T follicular helper cell (primary cell): ENCODE results near the gene RBM33.
A peak's percentile ranks its signal among the peaks of the same experiment; 100 is the strongest.

Experiments
- DNase-seq: peaks from one replicate; pipeline ENCODE4 v3.0.0-alpha.2; 2020; ENCODE audit warnings: low read depth

RBM33 gene

DNA sequence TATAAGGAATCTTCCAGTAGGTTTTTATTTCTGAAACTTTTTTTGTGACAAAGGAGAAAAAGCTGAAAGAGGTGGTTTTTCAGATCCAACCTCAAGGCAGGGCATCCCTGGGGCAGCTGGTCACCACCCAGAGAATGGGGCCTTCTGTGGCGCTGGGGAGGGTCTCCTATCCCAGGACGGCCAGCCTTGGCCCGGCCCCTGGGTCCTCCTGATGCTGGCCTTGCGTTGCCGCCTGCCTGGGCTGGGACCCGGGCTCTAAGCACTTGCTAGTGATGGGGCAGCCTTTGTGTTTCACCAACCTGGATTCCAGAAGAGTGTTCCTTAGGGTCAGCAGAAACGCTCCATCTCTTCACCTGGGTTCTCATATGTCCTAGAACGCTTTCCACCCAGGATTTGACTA, 151.5 kb downstream of the RBM33 start:
- DNase-seq, result no peak

DNA sequence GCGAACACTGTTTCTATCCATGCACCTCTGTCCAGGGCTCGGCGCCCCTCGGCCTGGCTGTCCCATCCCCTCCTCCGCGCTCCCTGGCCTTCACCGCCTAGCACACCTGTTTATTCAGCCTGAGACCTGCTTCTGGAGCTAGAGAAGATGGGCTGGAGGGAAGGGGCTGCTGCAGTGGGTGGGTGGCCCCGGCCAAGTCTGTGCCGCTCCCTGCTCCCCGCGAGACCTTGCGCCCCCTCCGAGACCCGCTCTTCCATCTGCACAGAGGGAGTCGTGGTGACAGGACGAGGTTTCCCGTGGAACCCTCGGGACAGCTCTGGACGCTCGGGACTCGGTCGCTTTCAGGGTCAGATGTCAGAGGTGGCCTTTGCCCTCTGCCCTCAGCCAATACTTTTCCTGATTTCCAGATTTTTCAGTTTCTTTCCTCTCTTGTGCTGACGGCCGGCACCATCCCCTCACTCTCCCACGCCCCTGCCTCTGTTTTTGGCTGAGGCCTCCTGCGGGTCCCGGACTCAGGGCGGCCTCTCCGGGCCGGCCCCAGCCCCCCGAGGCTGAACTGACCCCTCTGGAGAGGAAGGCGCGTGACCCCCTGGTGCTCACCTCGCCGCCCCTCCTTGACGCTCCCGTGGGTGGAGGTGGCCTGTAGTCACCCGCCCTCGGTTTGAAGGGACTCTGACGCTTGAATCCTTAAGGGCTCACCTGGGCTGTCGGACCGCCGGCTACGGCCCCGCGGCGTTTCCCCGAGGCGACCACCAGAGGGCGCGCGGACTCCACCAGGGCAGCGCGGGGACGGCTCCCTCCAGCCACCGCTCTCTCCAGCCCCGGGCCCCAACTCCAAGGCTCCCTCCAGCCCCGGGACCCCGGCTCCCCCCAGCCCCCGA, 152.2 kb downstream of the RBM33 start:
- DNase-seq, result peak; percentile 44

DNA sequence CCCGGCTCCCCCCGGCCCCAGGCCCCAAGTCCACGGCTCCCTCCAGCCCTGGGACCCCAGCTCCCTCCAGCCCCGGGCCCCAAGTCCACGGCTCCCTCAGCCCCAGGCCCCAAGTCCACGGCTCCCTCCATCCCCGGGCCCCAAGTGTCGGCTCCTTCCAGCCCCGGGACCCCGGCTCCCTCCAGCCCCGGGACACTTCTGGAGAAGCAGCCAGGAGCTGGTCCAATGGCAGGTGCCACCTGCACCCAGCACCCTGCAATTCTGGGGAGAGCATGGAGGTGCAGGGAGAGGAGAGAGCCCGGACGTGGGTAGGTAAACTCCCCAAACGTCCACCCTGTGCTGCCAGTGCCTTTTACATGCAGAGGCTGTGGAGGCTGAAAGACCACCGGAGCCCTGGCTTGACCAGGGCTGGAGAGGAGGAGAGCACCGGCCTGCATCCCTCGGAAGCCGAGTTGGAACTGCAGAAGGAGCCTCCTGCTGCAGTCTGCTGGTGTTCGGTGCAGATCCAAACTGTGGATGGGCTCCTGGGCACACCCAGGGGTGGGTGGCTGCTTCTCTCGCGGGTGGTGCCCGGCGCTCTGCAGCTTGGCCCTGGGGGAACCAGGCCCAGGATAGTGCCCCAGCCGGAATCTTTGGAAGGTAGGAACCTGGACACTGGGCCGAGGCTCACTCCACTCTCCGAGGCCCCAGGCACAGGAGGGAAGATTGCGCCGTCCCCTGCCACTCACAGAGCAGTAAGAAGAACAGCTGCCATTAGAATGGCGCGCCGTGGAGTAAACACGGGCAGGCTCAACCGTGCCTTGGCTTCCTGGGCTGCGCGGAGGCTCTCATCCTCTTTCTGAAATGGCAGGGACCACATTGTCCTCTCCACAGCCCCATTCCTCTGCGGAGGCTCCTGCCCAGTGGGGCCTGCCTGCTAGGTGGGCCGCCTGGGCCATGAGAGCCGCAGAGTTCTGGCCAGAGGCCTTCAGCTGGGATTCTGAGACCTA, 153.1 kb downstream of the RBM33 start:
- no peak for DNase-seq

DNA sequence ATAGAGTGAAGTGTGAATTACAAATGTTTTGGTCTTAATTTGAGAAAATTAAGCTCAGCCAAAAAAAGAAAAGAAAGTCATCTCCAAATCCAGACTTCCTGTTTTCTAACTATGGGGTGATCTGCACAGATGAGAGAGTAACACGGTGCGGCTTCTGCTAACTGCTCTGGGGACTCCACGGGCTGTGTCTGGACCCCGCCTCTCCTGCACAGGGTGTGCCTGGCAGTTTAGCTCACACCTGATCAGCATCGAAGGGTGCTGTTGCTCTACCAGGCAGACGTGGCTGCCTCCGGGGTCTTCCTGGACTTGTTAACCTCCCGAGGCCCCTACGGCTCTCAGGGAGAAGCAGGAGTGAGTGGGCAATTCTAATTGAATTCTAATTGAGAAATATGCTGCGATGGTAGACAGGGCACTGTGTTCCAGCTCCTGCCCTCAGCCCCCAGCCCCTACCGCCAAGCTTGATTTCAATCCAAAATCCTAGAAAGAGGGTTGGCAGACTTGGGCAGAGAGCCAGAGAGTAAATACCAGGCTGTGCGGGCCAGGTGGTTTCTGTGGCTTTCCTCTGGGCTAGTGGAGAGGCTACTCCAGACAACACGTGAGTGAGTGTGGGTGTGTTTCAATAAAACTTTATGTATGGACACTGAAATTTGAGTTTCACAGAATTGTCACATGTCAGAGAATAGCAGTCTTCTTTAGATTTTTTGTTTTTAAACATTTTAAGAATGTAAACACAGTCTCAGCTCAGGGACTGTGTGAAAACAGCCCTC, 154.4 kb downstream of the RBM33 start:
- no peak for DNase-seq

DNA sequence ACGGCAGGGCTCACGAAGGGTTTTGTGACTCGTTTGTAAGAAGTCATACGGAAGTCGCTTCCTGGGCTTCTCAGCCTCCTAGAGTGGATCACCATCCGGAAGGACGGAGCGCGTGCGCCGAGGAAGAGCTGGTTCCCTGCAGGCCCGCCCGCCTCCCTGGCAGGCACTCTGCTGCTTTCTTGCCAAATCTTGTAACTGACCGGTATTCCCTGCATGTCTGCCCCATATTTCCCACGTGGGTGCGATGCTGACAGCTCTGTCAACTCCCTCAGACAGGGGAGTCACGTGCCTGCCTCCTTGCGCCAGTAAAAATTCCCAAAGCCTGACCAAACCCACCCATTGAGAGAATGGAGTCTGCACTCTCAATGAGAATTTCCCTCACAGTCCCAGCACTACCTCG, 155.1 kb downstream of the RBM33 start:
- no peak for DNase-seq

DNA sequence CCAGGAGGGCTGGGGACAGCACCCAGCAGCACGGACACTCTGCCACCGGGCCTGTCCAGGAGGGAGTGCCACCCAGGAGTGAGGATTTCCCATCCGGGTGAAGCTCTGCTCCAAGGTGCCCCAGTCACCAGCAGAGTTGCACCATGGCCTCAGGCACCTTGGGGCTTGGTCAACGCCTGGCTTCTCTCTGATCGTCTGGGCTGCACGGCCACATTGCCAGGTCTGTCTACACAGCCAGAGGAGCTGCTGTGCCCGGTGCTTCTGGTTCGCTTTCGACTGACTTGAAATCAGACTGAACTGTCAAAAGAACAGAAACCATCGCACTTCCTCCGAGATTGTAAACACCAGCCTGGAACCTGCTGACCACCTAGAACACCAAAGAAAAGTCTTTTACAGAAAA, 155.8 kb downstream of the RBM33 start:
- DNase-seq, result no peak

DNA sequence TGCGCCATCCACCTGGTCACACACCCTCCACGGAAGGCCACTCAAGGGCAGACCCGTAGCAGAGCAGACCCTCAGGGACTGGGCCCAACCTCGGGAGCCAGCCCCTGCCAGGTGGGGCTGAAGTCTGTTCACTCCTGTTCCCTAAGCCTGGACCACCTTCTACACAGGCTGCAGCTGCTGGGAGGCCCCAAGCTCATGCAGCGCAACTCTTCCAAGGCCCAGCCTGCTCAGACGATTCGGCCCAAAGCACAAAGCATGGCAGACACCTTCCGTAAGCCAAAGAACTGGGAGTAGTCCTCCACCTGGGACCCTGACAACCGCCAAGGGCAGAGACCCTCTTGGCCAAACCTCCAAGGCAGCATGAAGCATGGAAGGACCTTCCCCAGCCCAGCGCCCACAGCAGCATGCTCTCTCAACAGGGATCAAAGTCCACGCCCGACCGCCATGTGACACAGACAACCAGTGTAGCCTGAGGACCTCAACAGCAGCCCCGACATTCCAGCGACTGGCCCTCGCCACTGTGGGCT, 156.3 kb downstream of the RBM33 start:
- DNase-seq, result no peak

DNA sequence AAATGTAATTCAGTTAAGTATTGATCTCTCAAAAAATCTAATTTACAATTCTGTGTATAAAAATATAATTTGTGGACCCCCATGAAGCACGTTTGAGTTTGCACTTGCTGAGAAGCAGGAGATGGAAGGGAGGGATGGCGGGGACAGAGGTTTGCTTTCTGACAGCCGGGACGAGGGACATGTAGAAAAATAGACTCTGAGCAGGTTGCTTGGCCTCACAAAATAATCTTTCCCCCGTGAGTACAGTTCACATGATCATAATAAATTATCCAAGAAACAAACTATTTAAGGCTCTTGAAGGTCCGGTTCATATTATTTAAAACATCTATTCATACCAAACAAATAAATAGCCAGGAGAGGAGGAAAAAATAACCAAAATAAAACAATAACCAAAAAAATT, 157.8 kb downstream of the RBM33 start:
- no peak for DNase-seq

DNA sequence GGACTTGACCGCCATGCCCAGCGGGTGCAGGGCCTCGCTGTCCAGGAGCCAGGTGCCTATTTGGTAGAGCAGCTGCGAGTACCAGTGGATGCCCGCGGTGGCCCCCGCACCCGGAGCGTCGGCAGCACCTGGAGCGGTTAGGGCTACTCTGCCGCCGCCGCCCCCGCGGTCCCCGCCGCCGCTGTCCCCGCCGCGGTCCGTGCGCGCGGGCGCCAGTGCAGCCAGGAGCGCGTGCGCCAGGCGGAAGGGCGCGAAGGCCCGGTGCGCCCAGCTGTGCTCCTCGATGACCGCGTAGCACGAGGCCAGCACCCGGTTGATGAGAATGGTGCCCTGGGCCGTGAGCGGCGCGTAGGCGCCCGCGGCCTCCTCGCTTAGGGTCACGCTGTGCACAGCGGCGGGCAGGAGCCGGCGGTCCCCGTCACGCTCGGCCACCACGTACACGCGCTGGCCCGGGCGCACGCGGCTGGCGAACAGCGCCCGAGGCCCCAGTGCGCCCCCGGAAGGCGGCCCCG, 158.5 kb downstream of the RBM33 start:
- DNase-seq, result no peak

DNA sequence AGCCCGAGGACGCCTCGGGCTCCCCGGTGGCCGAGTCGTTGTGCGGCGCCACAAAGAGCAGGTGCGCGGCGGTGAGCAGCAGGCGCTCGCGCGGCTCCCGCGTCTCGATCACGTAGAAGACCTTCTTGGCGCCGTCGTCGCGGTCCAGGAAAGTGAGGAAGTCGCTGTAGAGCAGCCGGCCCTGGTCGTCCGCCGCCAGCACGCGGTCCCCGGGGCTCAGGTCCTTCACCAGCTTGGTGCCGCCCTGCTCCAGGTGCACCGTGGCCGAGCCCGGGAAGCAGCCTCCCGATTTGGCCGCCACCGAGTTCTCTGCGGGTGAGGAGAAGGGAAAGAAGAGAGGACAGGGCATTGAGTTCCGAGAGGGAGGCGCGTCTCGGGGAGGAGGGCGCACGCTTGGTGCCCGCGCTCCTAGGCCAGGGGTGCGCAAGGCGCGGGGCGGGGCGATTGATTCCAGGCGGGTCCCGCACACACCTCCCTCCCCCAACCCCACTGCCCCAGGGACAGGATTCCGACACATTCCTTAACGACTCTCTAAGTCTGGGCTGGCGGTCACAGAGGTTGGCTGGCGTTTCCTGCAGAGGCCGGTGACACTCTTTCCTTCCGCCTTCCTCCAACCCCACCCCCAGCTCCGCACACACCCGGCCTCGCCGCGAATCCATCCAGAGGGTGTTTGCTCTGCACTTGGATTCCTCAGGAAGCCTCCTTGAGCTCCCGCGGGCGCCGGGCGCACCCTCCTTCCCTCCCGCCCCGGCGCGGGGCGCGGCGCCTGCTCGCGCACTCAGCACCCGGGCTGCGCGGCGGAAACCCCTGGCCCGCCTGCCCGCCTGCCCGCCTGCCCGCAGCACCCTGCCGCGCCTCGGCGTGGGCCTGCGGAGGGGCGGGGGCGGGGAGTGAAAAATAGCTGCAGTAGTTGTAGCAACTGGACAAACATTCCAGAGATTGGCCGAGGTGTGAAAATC, 159.2 kb downstream of the RBM33 start:
- DNase-seq, result no peak

DNA sequence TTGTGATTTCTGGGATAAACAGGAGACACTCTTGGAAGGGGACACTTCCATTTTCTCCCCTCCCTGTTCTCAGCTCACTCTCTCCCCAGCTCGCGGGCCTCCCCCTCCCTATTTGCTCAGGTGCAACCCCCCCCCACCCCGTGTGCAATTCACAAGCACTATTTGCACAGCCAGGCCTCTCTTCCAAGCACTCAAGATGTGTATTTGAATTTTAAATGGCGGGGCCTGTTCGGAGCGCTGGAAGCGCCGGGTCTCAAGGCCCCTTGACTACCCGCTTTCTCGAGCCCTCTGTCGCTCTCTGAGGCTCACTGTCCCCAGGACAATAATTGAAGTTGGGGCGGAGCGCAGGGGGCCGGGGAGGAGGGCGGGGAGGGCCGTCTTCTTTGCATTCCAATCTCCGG, 160.0 kb downstream of the RBM33 start:
- DNase-seq, result no peak

DNA sequence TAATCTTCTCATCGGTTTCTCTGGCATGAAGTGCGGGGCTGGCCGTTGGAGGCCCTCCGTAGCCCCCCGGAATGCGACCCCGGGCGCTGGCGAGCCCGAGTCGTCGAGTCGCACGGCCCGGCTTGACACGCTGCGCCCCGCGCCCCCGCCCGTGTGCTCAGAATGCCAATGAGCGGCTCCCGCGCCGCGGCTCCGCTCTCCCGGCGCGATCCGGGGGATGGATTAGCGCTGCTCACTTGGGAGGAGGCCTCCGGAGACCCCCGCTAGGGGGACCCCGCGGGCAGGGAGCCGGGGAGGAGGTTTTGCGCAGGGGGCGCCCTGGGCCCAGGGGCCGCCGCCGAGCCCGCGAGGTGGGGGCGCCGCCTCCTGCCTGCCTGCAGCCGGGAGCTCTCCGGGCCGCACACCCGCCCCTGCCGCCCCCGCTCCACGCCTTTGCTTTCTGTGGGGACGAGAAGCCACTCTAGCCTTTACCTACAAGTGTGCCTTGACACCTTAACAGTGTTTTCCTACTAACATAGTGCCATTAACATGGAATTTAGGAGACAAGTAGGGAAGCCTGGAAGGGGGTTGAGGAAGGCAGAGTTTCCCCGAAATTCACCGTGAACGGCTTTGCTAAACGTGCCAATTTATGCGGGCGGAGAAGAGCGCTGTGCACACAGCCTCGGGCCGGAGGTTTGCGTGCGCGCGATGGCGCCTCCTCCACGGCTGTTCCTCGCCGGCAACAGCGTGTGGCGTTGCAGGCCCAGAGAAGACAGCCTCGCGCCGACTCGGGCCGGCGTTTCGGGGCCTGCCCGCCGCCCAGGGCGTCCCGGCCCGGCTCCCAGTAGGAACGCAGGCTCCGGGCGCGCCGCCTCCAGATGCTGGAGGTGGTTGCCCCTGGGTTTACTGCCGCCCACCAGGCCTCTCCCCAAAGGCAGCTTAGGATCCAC, 160.7 kb downstream of the RBM33 start:
- peak; percentile 51 for DNase-seq

DNA sequence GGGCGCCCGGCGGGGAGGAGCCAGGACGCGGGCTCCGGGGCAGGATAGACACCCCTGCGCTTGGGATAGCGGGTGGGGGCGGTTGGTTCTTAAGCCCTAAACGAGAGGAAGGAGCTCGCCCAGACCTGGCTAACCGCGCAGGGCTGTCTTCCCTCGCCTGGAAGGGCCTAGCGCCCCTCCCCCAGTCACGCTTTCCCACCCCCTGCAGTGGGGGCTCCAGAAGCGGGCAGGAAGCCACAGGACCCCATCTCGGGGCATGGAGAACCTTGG, 161.3 kb downstream of the RBM33 start:
- no peak for DNase-seq

DNA sequence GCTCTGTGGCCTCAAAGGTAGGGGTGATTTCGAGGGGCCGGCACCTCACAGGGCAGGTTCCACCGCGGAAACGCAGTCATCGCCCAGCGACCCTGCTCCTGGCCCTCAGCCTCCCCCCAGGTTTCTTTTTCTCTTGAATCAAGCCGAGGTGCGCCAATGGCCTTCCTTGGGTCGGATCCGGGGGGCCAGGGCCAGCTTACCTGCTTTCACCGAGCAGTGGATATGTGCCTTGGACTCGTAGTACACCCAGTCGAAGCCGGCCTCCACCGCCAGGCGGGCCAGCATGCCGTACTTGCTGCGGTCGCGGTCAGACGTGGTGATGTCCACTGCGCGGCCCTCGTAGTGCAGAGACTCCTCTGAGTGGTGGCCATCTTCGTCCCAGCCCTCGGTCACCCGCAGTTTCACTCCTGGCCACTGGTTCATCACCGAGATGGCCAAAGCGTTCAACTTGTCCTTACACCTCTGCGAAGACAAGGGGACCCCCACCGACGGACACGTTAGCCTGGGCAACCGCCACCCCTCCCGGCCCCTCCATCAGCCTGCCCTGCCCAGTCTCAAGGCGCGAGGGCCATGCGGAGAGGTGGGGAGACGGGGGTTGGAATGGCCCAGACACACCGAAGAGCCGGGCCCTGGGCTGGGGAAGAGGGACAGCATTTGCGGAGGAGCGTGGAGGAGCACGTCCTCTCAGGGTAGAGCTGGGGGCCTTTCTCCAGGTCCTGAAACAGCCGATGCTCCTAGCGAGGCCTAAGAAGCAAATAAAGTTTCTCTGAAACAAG, 161.8 kb downstream of the RBM33 start:
- no peak for DNase-seq

DNA sequence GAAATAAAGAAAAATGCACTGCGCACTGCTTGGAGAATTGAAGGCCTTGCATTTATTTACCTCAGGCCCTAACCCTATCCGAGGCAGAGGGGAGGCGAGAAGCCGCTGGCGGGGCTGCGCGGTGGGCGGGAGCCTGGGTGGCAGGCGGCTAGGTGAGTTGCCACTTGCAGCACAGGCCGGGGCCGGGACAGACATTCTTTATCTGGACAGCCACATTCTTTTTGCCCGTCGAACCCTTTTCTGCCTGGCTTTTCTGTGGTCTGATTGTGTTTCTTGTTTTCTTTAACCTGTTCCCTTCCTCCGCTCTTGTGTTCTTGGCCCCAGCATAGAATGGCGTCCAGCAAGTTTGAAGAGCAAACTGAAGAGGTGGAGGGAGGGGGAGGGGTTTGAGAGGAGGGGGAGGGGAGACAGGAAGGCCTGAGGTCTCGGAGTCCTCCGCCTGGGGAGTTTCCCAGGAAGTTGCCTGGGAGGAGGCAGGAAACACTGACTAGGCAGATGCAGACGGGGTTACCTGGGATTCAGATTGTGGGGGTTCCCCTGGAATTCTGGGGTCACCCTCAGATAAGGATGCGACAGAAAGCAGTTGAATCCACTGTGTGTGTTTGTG, 162.7 kb downstream of the RBM33 start:
- DNase-seq, result no peak

DNA sequence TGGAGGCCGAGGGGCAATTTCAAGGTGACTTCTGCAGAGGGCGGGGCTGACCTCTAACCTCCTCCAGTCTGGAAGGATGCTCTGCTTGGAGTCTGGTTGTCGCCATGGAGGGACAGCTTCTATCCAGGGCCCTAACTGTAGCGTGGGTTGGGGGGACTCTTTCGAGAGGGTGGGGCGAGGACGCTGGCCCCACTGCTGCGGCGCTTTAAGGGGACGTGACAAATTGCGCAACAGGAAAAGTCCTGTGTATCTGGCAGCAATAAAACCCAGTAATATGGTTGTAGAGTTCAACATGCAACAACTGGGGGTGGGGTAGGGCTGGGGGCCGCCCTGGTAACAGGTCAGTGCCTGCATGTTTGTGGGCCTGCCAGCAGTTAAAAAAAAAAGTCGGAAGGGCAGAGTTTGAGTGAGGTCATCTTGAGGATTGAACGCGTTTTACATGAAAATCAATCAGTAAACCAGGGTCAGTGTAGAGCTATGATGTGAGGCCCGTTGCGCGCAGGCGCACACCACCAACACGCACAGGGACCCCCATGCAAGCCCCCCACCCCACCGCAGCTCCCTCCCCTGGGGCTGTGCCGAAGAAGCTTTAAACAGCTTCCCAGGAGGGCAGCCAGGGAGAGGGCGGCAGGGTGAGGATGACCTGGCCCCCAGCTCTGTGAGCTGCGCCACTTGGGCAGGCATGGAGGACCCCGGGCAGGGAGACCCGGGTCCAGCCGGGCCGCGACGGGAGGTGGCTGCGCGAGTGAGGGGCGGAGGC, 163.5 kb downstream of the RBM33 start:
- no peak for DNase-seq

DNA sequence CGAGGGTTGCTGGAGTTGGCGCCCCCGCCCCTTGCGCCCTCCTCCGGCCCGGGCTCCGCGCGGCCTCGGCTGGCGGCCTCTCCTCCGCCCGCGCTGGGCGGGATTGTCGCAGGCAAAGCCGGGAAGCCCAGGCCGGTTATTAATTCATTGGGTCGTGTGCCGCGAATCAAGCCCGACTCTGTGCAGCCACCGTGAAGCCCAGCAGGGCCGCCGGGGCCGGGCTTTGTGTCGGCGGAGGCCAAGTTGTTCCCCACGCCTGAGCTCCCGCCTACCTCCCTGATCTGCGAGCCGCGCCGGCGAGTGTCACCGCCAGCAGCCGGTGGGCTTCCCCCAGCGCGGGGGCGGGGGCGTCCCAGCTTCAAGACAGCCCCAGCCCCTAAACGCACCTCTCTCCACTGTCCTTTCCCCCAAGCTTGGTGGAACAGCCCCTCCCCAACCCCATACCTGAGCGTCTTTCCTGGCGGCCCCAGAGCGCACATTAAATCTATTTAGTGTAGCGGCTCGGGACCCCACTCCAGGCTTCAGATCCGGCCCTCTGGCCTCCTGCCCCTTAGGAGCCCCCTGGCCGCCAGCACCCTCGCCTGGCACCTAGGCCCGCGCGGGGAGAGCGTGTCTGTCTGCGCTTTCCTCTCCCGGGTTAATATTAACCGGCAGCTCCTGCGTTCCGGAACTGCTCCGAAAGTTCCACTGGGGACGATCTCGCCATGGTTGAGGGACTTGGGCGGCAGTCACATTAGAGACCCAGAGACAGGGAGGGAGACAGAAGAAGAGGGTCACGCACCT, 164.3 kb downstream of the RBM33 start:
- no peak for DNase-seq
